ENCODE results near the gene CCR6. TPM values are rescaled to one million over a fixed set of nuclear protein-coding genes. Genes with fewer than 3 reads are reported as not detected.

The CCR6 gene
- polyA plus RNA-seq, 2 donors = 0.27 TPM; not detected in 1

- H3K27ac ChIP-seq (ENCODE audit: low read depth in 2 of 2, low read length in 1 of 2) = no peak overlapping the region
- H3K27me3 ChIP-seq (ENCODE audit: control insufficient read depth in 1 of 2, insufficient read depth in 2 of 2, low read length in 2 of 2) = no peaks in the 10 kb centered on the region
- 67 to 80% methylated on average over 7 of the region's 7 CpGs for WGBS, 2 donors
- no peak overlapping the region for H3K4me3 ChIP-seq (ENCODE audit: low read depth in 1 of 2, low read length in 2 of 2)
- H3K36me3 ChIP-seq (ENCODE audit: control insufficient read depth in 2 of 2, insufficient read depth in 2 of 2, low read length in 1 of 2) = no peaks in the 10 kb centered on the region
- peaks cover 3 to 6% of the 10 kb centered on the region in 2 donors for H3K4me1 ChIP-seq (ENCODE audit: control insufficient read depth in 2 of 2, insufficient read depth in 2 of 2, low read length in 1 of 2)
- H3K9me3 ChIP-seq (ENCODE audit: control insufficient read depth in 2 of 2, insufficient read depth in 1 of 2, low read depth in 1 of 2, low read length in 1 of 2) = peaks cover 0 to 3% of the 10 kb centered on the region in 2 donors
Observed at GRCh38 chr6:167118006-167118405, 4.9 kb upstream of the CCR6 start.

- H3K4me1 ChIP-seq (ENCODE audit: control insufficient read depth in 2 of 2, insufficient read depth in 2 of 2, low read length in 1 of 2) = peaks cover 3 to 6% of the 10 kb centered on the region in 2 donors
- H3K36me3 ChIP-seq (ENCODE audit: control insufficient read depth in 2 of 2, insufficient read depth in 2 of 2, low read length in 1 of 2) = no peaks in the 10 kb centered on the region
- 74 to 85% methylated on average over 12 of the region's 12 CpGs for WGBS, 2 donors
- H3K27me3 ChIP-seq (ENCODE audit: control insufficient read depth in 1 of 2, insufficient read depth in 2 of 2, low read length in 2 of 2) = no peaks in the 10 kb centered on the region
- no peak overlapping the region for H3K4me3 ChIP-seq (ENCODE audit: low read depth in 1 of 2, low read length in 2 of 2)
- peaks cover 0 to 3% of the 10 kb centered on the region in 2 donors for H3K9me3 ChIP-seq (ENCODE audit: control insufficient read depth in 2 of 2, insufficient read depth in 1 of 2, low read depth in 1 of 2, low read length in 1 of 2)
- H3K27ac ChIP-seq (ENCODE audit: low read depth in 2 of 2, low read length in 1 of 2) = peak overlapping the region; percentile 12 to 26
Observed at GRCh38 chr6:167118839-167119238, 4.1 kb upstream of the CCR6 start.

- Histone ChIP-seq H3K27me3 (ENCODE audit: control insufficient read depth in 1 of 2, insufficient read depth in 2 of 2, low read length in 2 of 2) (no peaks in the 10 kb centered on the region), H3K9me3 (ENCODE audit: control insufficient read depth in 2 of 2, insufficient read depth in 1 of 2, low read depth in 1 of 2, low read length in 1 of 2) (peaks cover 0 to 3% of the 10 kb centered on the region in 2 donors), H3K36me3 (ENCODE audit: control insufficient read depth in 2 of 2, insufficient read depth in 2 of 2, low read length in 1 of 2) (no peaks in the 10 kb centered on the region), H3K4me1 (ENCODE audit: control insufficient read depth in 2 of 2, insufficient read depth in 2 of 2, low read length in 1 of 2) (peaks cover 3 to 6% of the 10 kb centered on the region in 2 donors), H3K27ac (ENCODE audit: low read depth in 2 of 2, low read length in 1 of 2) (no peak overlapping the region), H3K4me3 (ENCODE audit: low read depth in 1 of 2, low read length in 2 of 2) (no peak overlapping the region)
- WGBS, 2 donors = 69 to 72% methylated on average over 8 of the region's 8 CpGs
Observed at GRCh38 chr6:167119670-167120582, 3.0 kb upstream of the CCR6 start.

- no peaks in the 10 kb centered on the region for H3K36me3 ChIP-seq (ENCODE audit: control insufficient read depth in 2 of 2, insufficient read depth in 2 of 2, low read length in 1 of 2)
- no peak overlapping the region for H3K4me3 ChIP-seq (ENCODE audit: low read depth in 1 of 2, low read length in 2 of 2)
- H3K9me3 ChIP-seq (ENCODE audit: control insufficient read depth in 2 of 2, insufficient read depth in 1 of 2, low read depth in 1 of 2, low read length in 1 of 2) = peaks cover 0 to 3% of the 10 kb centered on the region in 2 donors
- H3K4me1 ChIP-seq (ENCODE audit: control insufficient read depth in 2 of 2, insufficient read depth in 2 of 2, low read length in 1 of 2) = peaks cover 3 to 6% of the 10 kb centered on the region in 2 donors
- WGBS, 2 donors = 79 to 81% methylated on average over 1 of the region's 1 CpG
- H3K27me3 ChIP-seq (ENCODE audit: control insufficient read depth in 1 of 2, insufficient read depth in 2 of 2, low read length in 2 of 2) = no peaks in the 10 kb centered on the region
- H3K27ac ChIP-seq (ENCODE audit: low read depth in 2 of 2, low read length in 1 of 2) = no peak overlapping the region
Observed at GRCh38 chr6:167120583-167120903, 2.4 kb upstream of the CCR6 start.

- Histone ChIP-seq H3K9me3 (ENCODE audit: control insufficient read depth in 2 of 2, insufficient read depth in 1 of 2, low read depth in 1 of 2, low read length in 1 of 2) (peaks cover 0 to 3% of the 10 kb centered on the region in 2 donors), H3K27me3 (ENCODE audit: control insufficient read depth in 1 of 2, insufficient read depth in 2 of 2, low read length in 2 of 2) (no peaks in the 10 kb centered on the region), H3K27ac (ENCODE audit: low read depth in 2 of 2, low read length in 1 of 2) (no peak overlapping the region), H3K4me3 (ENCODE audit: low read depth in 1 of 2, low read length in 2 of 2) (no peak overlapping the region), H3K4me1 (ENCODE audit: control insufficient read depth in 2 of 2, insufficient read depth in 2 of 2, low read length in 1 of 2) (peaks cover 3% of the 10 kb centered on the region in 2 donors), H3K36me3 (ENCODE audit: control insufficient read depth in 2 of 2, insufficient read depth in 2 of 2, low read length in 1 of 2) (no peaks in the 10 kb centered on the region)
- WGBS, 2 donors = 88 to 89% methylated on average over 8 of the region's 8 CpGs
Observed at GRCh38 chr6:167121335-167121841, 1.5 kb upstream of the CCR6 start.

GRCh38 chr6:167122041-167122826 is 662 bp upstream of the CCR6 start:
- Histone ChIP-seq H3K4me1 (ENCODE audit: control insufficient read depth in 2 of 2, insufficient read depth in 2 of 2, low read length in 1 of 2) (peaks cover 0 to 2% of the 10 kb centered on the region in 2 donors), H3K4me3 (ENCODE audit: low read depth in 1 of 2, low read length in 2 of 2) (no peak overlapping the region), H3K27me3 (ENCODE audit: control insufficient read depth in 1 of 2, insufficient read depth in 2 of 2, low read length in 2 of 2) (no peaks in the 10 kb centered on the region), H3K27ac (ENCODE audit: low read depth in 2 of 2, low read length in 1 of 2) (peak overlapping the region in 1 of 2 donors; percentile 14), H3K36me3 (ENCODE audit: control insufficient read depth in 2 of 2, insufficient read depth in 2 of 2, low read length in 1 of 2) (no peaks in the 10 kb centered on the region), H3K9me3 (ENCODE audit: control insufficient read depth in 2 of 2, insufficient read depth in 1 of 2, low read depth in 1 of 2, low read length in 1 of 2) (no peaks in the 10 kb centered on the region)
- 80 to 81% methylated on average over 23 of the region's 23 CpGs for WGBS, 2 donors

- no peaks in the 10 kb centered on the region for H3K9me3 ChIP-seq (ENCODE audit: control insufficient read depth in 2 of 2, insufficient read depth in 1 of 2, low read depth in 1 of 2, low read length in 1 of 2)
- no peaks in the 10 kb centered on the region for H3K27me3 ChIP-seq (ENCODE audit: control insufficient read depth in 1 of 2, insufficient read depth in 2 of 2, low read length in 2 of 2)
- no peaks in the 10 kb centered on the region for H3K4me1 ChIP-seq (ENCODE audit: control insufficient read depth in 2 of 2, insufficient read depth in 2 of 2, low read length in 1 of 2)
- H3K36me3 ChIP-seq (ENCODE audit: control insufficient read depth in 2 of 2, insufficient read depth in 2 of 2, low read length in 1 of 2) = no peaks in the 10 kb centered on the region
- no peak overlapping the region for H3K4me3 ChIP-seq (ENCODE audit: low read depth in 1 of 2, low read length in 2 of 2)
- WGBS, 2 donors = 90 to 97% methylated on average over 5 of the region's 5 CpGs
- H3K27ac ChIP-seq (ENCODE audit: low read depth in 2 of 2, low read length in 1 of 2) = no peak overlapping the region
Observed at GRCh38 chr6:167124753-167125152, 1.9 kb downstream of the CCR6 start.

GRCh38 chr6:167125410-167125809 is 2.5 kb downstream of the CCR6 start:
- WGBS, 2 donors = 82 to 88% methylated on average over 4 of the region's 4 CpGs

GRCh38 chr6:167125855-167126349 is 3.0 kb downstream of the CCR6 start:
- WGBS, 2 donors = 81 to 95% methylated on average over 3 of the region's 3 CpGs
- Histone ChIP-seq H3K4me1 (ENCODE audit: control insufficient read depth in 2 of 2, insufficient read depth in 2 of 2, low read length in 1 of 2) (no peaks in the 10 kb centered on the region), H3K9me3 (ENCODE audit: control insufficient read depth in 2 of 2, insufficient read depth in 1 of 2, low read depth in 1 of 2, low read length in 1 of 2) (no peaks in the 10 kb centered on the region), H3K36me3 (ENCODE audit: control insufficient read depth in 2 of 2, insufficient read depth in 2 of 2, low read length in 1 of 2) (no peaks in the 10 kb centered on the region), H3K27me3 (ENCODE audit: control insufficient read depth in 1 of 2, insufficient read depth in 2 of 2, low read length in 2 of 2) (no peaks in the 10 kb centered on the region), H3K4me3 (ENCODE audit: low read depth in 1 of 2, low read length in 2 of 2) (no peak overlapping the region), H3K27ac (ENCODE audit: low read depth in 2 of 2, low read length in 1 of 2) (no peak overlapping the region)

More at GRCh38 chr6:167125410-167125809, 2.5 kb downstream of the CCR6 start:
- no peaks in the 10 kb centered on the region for H3K9me3 ChIP-seq (ENCODE audit: control insufficient read depth in 2 of 2, insufficient read depth in 1 of 2, low read depth in 1 of 2, low read length in 1 of 2)
- no peak overlapping the region for H3K27ac ChIP-seq (ENCODE audit: low read depth in 2 of 2, low read length in 1 of 2)
- no peak overlapping the region for H3K4me3 ChIP-seq (ENCODE audit: low read depth in 1 of 2, low read length in 2 of 2)
- H3K4me1 ChIP-seq (ENCODE audit: control insufficient read depth in 2 of 2, insufficient read depth in 2 of 2, low read length in 1 of 2) = no peaks in the 10 kb centered on the region
- no peaks in the 10 kb centered on the region for H3K36me3 ChIP-seq (ENCODE audit: control insufficient read depth in 2 of 2, insufficient read depth in 2 of 2, low read length in 1 of 2)
- H3K27me3 ChIP-seq (ENCODE audit: control insufficient read depth in 1 of 2, insufficient read depth in 2 of 2, low read length in 2 of 2) = no peaks in the 10 kb centered on the region
